Measurements from ENCODE around the gene MAP3K2. TPM values are rescaled to one million over a fixed set of nuclear protein-coding genes. Genes with fewer than 3 reads are reported as not detected.

Gene MAP3K2
- total RNA-seq, 3 donors from 2014 or later (not counting 1 experiment from before 2014, with no cell fraction given): 99.4 to 109 (median 106) TPM

- no peak for DNase-seq
- Mint-ChIP-seq H3K27ac (no peak overlapping the region), H3K36me3 (no peaks in the 10 kb centered on the region), H3K9me3 (no peaks in the 10 kb centered on the region), H3K4me3 (no peak overlapping the region), H3K27me3 (ENCODE audit: low read depth in 2 of 2) (peaks cover 8 to 20% of the 10 kb centered on the region in 2 donors), H3K4me1 (peaks cover 0 to 5% of the 10 kb centered on the region in 2 donors)
- 95% methylated on average over 36 of the region's 36 CpGs for WGBS (ENCODE audit: insufficient coverage)
- no peaks in the 10 kb centered on the region for H3K9me3 ChIP-seq (ENCODE audit: control insufficient read depth, insufficient read depth, low read length)
- intact Hi-C loops (cut with micrococcal nuclease): no loop called here
- no peak for ATAC-seq
- H3K27ac ChIP-seq (ENCODE audit: low read length): no peak overlapping the region
- H3K36me3 ChIP-seq (ENCODE audit: control insufficient read depth, insufficient read depth, low read length): no peaks in the 10 kb centered on the region
- H3K27me3 ChIP-seq (ENCODE audit: control insufficient read depth, insufficient read depth, low read length): no peaks in the 10 kb centered on the region
- no peak overlapping the region for H3K4me3 ChIP-seq (ENCODE audit: low read length)
- TF ChIP-seq CTCF (IDR thresholded peaks at IDR 0.05): no peak
- peaks cover 5% of the 10 kb centered on the region for H3K4me1 ChIP-seq (ENCODE audit: control insufficient read depth, insufficient read depth, low read length)
These were observed 40.5 kb upstream of the MAP3K2 start for GRCh38 chr2:127428057-127428814.

GRCh38 chr2:127427376-127428056, 39.7 kb upstream of the MAP3K2 start:
- H3K4me3 ChIP-seq (ENCODE audit: low read length): no peak overlapping the region
- ATAC-seq (no peak), DNase-seq (no peak)
- H3K36me3 Mint-ChIP-seq: no peaks in the 10 kb centered on the region
- no peak overlapping the region for H3K27ac Mint-ChIP-seq
- H3K9me3 ChIP-seq (ENCODE audit: control insufficient read depth, insufficient read depth, low read length): no peaks in the 10 kb centered on the region
- intact Hi-C loops (cut with micrococcal nuclease): no loop called here
- peaks cover 11% of the 10 kb centered on the region for H3K4me1 ChIP-seq (ENCODE audit: control insufficient read depth, insufficient read depth, low read length)
- peaks cover 8 to 22% of the 10 kb centered on the region in 2 donors for H3K27me3 Mint-ChIP-seq (ENCODE audit: low read depth in 2 of 2)
- no peaks in the 10 kb centered on the region for H3K36me3 ChIP-seq (ENCODE audit: control insufficient read depth, insufficient read depth, low read length)
- WGBS (ENCODE audit: insufficient coverage): 85% methylated on average over 7 of the region's 7 CpGs
- no peak for TF ChIP-seq CTCF (IDR thresholded peaks at IDR 0.05)
- peaks cover 0 to 5% of the 10 kb centered on the region in 2 donors for H3K4me1 Mint-ChIP-seq
- no peaks in the 10 kb centered on the region for H3K9me3 Mint-ChIP-seq
- no peak overlapping the region for H3K27ac ChIP-seq (ENCODE audit: low read length)
- H3K27me3 ChIP-seq (ENCODE audit: control insufficient read depth, insufficient read depth, low read length): peaks cover 3% of the 10 kb centered on the region
- H3K4me3 Mint-ChIP-seq: no peak overlapping the region

GRCh38 chr2:127426501-127427354, 39.0 kb upstream of the MAP3K2 start:
- DNase-seq (no peak), ATAC-seq (no peak)
- peaks cover 15 to 28% of the 10 kb centered on the region in 2 donors for H3K27me3 Mint-ChIP-seq (ENCODE audit: low read depth in 2 of 2)
- no peak overlapping the region for H3K27ac Mint-ChIP-seq
- Histone ChIP-seq H3K4me3 (ENCODE audit: low read length) (no peak overlapping the region), H3K27ac (ENCODE audit: low read length) (no peak overlapping the region), H3K4me1 (ENCODE audit: control insufficient read depth, insufficient read depth, low read length) (peaks cover 15% of the 10 kb centered on the region), H3K36me3 (ENCODE audit: control insufficient read depth, insufficient read depth, low read length) (no peaks in the 10 kb centered on the region), H3K9me3 (ENCODE audit: control insufficient read depth, insufficient read depth, low read length) (no peaks in the 10 kb centered on the region), H3K27me3 (ENCODE audit: control insufficient read depth, insufficient read depth, low read length) (peaks cover 11% of the 10 kb centered on the region)
- WGBS (ENCODE audit: insufficient coverage): 93% methylated on average over 10 of the region's 10 CpGs
- no peak for TF ChIP-seq CTCF (IDR thresholded peaks at IDR 0.05)
- intact Hi-C loops (cut with micrococcal nuclease): no loop called here
- no peak overlapping the region for H3K4me3 Mint-ChIP-seq
- no peaks in the 10 kb centered on the region for H3K36me3 Mint-ChIP-seq
- H3K4me1 Mint-ChIP-seq: peaks cover 0 to 5% of the 10 kb centered on the region in 2 donors
- no peaks in the 10 kb centered on the region for H3K9me3 Mint-ChIP-seq

All from natural killer cell (primary cell).